ENCODE data around the gene ZNF771.

DNA sequence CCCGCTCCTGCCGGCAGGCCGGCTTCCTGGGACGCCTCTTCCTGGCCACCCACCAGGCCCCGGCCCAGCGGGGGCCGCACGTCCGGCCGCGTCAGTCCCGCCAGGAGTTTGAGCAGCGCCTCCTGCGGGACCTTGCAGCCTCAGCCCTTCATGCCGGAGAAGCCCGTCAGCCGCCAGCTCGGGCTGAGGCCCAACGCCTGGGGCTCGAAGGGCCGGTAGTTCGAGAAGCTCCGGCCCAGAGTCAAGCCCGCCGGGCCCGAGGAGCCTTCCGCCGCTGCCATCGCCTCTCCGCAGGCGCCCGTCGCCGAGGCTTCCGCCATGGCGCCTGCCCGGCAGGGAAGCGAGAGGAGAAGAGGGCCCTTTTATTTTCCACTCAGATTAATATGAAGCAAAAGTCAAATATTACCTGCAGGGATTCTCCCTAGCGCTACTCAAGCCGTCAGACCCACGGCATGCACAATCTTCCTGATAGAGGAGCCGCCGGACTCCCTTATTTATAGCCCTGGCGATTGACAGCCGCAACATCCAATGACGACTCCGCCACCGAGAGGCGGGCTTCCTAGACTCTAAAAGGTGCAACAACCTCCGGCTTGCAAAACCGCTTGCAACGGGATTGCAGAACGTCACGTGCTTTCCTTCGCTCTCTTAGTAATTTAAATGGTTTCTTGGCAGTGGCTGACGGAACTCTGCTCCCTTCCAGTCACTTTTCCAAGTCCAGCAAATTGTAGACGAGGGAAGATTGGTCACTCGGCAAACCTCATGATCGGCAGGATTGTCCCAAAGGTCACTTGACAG lies 38.2 kb downstream of the ZNF771 start, which contains the start of gene SEPHS2:
- TF ChIP-seq TAF1 (IDR thresholded peaks at IDR 0.05; ENCODE audit: borderline replicate concordance, insufficient read depth, low read length) = peak; percentile 84
- peak; percentile 95 for TF ChIP-seq POLR2AphosphoS5 (IDR thresholded peaks at IDR 0.05; ENCODE audit: low read depth, low read length)
